GM18511 (cell line): ENCODE data around the gene PODXL2.

ENCODE experiments used
- ATAC-seq: cut with Tn5 transposase; IDR thresholded peaks from one replicate; pipeline ENCODE4 v1.9.1; 2021; ENCODE audit warnings: mild to moderate bottlenecking, moderate library complexity; ENCODE audit not compliant: unreplicated experiment

PODXL2 gene

DNA sequence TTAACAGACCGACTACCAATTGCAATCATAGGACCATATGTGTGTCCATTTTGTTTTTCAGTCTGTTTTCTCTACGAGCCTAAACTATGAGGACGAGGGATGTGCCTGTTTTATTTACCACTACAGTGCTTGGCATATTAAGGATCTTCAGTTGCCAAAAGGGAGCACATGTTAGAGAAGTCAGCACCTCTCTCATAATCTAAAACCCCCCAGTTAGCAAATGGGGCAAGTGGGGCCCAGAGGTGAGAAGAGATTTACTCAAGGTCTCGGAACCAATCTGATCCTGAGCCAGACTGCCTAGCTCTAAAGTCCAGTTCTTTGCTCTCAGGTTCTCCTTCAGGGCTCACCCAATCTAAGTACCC, 578 bp upstream of the PODXL2 start:
- ATAC-seq = no peak

DNA sequence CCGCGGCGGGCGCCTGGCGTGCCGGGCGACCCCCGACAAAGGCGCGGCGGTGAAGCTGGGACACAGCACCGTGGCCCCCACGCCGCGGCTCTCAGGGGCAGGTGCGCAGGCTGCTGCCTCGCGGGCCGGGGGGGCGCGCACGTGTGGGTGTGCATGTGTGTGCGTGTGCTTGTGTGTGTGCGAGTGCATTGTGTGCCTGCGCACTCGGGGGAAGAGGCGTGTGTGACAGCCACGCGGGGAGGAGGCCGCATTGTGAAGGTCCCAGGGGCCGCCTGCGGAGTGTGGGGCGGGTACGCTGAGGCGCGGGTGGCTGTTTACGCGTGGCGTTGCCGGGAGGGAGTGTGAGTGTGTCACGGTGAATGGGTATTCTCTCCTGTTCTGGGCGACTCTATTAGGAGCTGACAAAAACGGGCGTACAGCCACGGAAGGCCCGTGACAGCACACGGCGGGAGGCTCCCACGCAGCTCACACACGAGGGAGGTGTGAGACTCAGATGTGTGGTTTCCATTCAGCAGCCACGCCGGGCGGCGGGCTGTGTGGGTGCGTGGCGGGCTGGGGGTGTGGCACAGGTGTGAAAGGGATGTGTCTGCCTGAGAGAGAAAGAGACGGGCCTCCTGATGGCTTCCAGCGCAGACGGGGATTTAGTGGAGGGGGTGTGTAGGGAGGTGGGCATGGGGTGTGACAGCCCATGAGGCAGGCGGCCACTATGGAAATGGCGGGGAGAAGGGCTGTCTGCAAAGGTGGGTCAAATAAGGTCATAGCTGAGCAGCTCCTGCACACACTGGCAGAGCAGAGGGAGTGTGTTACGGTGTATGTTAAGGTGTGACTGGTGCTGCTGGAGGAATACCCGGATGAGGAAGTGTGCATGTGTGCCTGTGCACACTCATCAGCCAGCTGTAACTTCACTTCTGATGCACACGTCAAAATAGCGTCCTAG, 750 bp downstream of the PODXL2 start:
- ATAC-seq = no peak

- no peak for ATAC-seq
Observed at GRCh38 chr3:127630811-127631714, 2.1 kb downstream of the PODXL2 start.

DNA sequence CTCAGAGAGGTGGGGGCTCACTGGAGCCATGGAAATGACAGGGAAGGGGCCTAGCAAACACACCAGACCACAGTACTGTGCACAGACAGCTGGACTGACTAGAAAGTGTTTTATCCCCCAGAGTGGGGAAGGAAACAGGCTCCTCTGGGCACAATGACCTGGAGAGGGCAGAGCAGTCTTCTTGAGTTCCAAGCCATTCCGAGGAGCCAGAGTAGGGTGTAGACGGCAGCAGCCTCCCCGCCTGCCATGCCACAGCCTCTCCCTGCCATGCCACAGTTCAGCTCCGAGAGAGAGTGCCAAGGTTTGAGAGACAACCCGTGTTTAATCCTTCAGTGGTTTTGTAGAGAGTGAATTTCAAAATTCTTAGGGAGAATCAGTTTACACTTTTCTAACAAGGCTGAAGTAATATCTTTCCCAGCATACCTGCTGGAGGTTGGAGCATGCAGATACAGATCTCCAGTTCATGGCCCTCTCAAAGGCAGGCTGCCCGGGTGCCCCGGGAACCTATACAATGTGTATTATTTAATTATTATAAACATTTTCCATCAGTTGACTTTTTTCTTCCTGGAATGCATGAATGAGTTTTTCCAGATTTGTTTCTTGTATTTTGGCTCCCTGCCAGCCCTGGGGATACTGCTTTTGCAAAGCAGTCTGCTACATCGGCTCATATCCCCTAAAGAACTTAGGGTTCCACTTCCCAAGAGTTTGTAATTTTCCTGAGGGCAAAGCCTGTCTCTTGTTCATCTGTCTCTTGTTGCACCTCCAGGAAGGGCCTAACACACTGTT, 3.2 kb downstream of the PODXL2 start:
- no peak for ATAC-seq

- no peak for ATAC-seq
Observed at GRCh38 chr3:127634653-127635052, 5.7 kb downstream of the PODXL2 start.

DNA sequence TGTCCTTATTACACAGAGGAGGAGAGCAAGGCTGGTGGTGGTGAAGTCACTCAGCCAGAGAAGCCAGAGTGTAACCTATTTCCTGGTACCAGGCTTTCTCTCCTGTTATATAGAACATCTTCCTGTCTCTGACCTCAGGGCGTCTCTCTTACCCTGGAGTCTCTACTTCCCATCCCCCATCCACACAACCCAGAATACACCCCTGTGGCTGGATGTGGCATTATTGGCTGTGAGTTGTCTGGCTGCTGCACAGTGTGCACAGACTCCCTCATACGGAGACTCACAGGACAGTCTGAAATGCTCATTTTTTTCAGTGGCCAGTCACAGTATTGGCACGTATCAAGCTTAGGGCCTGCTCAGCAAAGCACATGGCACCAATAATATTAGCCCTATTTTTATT, 8.6 kb downstream of the PODXL2 start:
- ATAC-seq = no peak

GRCh38 chr3:127637971-127638370, 9.0 kb downstream of the PODXL2 start:
- ATAC-seq = no peak

DNA sequence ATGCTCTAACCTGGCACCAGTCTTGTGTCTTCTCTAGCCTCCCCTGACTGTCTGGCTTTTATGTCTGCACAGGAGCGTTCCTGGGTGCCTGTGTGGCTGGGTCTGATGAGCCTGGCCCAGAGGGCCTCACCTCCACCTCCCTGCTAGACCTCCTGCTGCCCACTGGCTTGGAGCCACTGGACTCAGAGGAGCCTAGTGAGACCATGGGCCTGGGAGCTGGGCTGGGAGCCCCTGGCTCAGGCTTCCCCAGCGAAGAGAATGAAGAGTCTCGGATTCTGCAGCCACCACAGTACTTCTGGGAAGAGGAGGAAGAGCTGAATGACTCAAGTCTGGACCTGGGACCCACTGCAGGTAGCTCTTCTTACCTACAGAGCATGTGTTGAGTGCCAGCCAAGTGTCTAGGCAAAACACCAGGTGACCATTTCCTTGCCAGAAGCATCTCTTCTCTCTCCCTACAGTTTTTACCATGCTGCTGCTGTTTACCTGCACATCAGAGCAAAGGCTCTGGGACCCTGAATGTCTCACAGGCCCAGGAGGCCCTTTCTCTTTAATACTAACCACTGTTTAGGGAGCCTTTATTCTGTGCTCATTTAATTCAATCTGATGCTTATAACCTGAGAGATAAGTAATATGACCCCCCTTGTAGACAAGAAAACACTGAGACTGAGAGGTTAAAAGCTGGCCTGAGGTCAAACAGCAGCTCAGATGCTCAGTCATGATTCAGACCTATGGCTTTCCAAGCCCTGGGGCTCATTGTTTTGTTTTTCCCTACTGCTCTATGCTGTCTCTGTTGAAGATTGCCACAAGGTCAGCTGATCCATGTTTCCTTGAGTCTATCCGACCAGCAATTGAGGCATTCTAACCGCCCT, 10.4 kb downstream of the PODXL2 start:
- ATAC-seq = no peak

DNA sequence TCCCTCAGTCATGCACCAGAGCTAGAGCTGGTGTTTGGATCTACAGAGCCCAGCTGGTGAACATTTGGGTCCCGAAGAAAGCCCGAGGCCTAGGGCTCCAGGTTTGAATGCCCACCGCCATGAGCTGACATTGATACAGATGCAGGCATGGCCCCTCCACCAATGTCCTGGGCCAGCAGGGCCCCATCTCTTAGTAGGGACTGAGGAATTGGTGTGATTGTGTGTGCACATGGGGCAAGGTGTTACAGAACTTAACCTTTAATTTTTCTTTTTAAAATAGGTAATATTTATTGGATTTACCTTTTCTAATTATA, 11.0 kb downstream of the PODXL2 start:
- no peak for ATAC-seq

DNA sequence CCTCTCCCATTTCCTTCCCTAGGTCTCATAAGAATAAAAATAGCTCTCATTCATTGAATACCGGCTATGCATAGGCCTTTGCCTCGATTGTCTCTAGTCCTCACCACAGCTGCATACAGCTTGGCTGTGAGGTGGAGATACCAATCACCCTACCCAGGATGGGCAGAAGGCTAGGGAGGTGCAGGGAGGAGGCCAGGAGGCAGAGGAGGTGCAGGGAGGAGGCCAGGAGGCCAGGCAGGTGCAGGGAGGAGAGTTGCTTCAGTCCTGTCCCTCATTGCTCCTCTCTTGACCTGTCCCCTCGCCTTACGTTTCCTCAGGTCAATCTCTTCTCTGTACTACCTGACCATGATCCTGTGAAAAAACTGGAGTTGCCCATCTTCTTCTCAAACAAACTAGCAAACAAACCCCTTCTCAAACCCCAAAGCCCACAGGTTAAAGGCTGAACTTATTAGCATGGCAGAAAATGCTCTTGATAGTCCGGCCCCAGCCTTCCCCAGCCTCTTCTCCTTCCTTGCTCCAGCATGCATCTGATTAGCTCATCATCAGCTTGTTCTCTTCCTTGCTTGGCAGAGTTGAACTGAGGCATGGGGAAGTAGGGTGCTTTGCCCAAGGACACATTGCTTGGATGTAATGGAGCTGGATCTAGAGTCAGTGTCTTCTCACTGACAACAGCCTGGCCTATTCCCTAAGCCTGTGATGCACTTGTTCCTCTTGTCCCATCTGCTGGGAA, 15.8 kb downstream of the PODXL2 start:
- no peak for ATAC-seq

- no peak for ATAC-seq
Observed at GRCh38 chr3:127645371-127646015, 16.5 kb downstream of the PODXL2 start.

DNA sequence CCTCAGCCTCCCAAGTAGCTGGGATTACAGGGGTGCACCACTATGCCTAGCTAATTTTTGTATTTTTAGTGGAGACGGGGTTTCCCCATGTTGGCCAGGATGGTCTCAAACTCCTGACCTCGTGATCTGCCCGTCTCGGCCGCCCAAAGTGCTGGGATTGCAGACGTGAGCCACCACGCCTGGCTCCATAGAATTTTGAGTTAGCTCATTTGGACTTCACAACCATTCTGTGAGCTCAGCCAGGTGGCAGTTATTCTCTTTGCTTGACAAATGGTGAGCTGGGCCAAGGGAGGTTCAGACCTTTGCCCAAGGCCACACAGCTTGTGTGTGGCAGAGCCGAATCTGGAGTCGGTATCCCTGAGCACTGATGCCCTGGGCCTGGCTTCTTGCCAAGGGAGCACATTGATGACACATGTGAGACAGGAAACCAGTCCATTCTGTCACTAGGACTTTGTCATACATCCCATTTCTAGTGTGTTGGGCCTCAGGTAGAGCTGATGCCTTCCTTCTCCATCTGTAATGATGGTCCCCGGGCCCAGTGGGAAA, 17.6 kb downstream of the PODXL2 start:
- ATAC-seq = no peak

- no peak for ATAC-seq
Observed at GRCh38 chr3:127647166-127647844, 18.3 kb downstream of the PODXL2 start.

DNA sequence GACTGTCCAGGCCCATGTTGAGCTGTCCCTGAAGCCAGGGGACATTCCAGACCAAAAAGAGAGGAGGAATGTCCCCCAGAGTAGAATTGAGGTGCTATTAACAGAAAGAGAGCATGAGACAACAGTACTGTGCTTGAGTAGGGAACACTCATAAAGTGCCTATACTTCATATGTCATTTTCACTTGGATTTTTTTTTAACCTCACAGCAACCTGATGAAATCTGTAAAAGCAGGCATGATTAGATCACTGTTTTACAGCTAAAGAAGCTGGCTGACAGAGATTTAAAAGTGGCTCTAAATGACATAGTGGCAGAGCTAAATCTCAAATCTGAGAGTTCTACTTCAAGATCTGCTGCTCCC, 18.8 kb downstream of the PODXL2 start:
- ATAC-seq = no peak

DNA sequence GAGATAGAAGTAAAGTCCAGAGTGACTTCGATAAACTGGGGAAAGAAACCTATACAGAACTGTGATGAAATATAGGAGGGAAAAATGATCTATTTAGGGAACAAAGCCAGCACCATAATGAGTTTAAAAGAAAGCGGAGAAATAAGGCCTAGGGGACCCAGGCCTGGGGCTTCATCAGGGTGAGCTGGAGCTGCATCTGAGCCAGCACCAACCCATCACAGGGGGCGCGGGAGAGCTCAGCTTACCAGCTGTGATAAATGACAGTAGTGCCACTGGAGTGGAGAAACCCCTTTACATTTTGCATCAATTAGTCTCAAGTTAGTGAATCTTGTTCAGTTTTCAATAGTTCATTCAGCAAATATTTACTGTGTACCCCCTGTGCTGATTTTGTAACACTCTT, 21.3 kb downstream of the PODXL2 start:
- ATAC-seq = no peak

GRCh38 chr3:127651516-127652172, 22.7 kb downstream of the PODXL2 start:
- no peak for ATAC-seq

DNA sequence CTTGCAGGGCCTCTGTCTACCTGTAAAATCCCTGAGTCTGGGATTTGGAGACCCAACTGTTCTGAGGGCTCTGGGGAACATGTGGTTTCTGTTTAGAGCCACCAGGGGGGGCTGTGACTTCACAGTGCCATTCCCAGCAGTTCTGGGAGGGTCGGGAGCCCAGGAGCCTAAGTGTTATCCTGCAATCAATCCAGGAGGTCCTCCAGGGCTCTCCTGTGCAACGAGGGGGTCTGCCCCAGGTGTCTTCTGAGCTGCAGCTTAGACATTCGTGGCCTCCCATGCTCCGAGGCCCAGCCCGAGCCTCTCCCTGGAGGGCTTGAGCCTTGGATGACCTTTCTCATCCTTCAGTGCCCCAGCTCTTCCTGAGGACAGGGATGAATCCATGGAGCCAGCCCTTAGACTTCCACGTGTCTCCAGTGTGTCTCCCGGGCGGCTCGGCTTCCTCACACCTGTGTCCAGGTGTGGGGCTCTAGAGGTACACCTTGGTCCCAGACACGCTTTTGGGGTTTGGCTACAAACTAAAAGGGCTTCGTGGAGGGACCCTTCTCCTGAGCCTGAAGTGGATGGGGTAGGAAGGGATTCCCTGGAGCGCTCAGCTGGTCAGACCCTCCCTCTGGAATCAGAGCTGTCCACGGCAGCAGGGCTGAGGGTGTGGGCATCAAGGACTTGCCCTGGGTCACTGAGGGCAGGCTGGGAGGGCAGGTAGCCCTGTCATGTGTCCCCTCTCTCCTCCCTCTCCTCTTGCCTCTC, 23.4 kb downstream of the PODXL2 start:
- no peak for ATAC-seq
